Endothelial cell of umbilical vein (primary cell): ENCODE measurements around the gene NRDC.
"Not testable (repeated sequence)": the region's sequence is repeated elsewhere in the genome, so short reads cannot be mapped to it uniquely, and the experiment has no call there.

Experiments used
- CTCF ChIP-seq, 2 donors: IDR thresholded peaks; 1 replicate in 1 of 2; 2 replicates in 1 of 2; pipeline ENCODE4 v1.5.1; 2011; ENCODE audit warnings: low read length in 2 of 2, mild to moderate bottlenecking in 2 of 2, moderate library complexity in 2 of 2, control low read depth in 1 of 2, inconsistent platforms in 1 of 2, low read depth in 1 of 2; ENCODE audit not compliant: insufficient read depth in 1 of 2; ENCODE audit errors: extremely low read depth in 1 of 2
- EZH2 ChIP-seq: IDR thresholded peaks from 2 replicates; pipeline ENCODE4 v1.6.1; 2012; ENCODE audit warnings: borderline replicate concordance, low read depth, mild to moderate bottlenecking, moderate library complexity, low read length, inconsistent platforms; ENCODE audit not compliant: severe bottlenecking
- FOS ChIP-seq: IDR thresholded peaks from 2 replicates; pipeline ENCODE4 v1.6.1; 2011; ENCODE audit warnings: mild to moderate bottlenecking, low read length, moderate library complexity, borderline replicate concordance; ENCODE audit not compliant: insufficient read depth
- JUN ChIP-seq: IDR thresholded peaks from 2 replicates; pipeline ENCODE4 v1.6.1; 2011; ENCODE audit warnings: borderline replicate concordance, low read depth; ENCODE audit not compliant: insufficient read length, insufficient read depth
- MAX ChIP-seq: IDR thresholded peaks from 2 replicates; pipeline ENCODE4 v1.6.1; 2011; ENCODE audit not compliant: insufficient read depth, insufficient read length
- MYC ChIP-seq: IDR thresholded peaks from one replicate; pipeline ENCODE4 v1.6.1; 2011; ENCODE audit warnings: mild to moderate bottlenecking, low read depth, low read length
- POLR2A ChIP-seq: IDR thresholded peaks from 2 replicates; pipeline ENCODE4 v1.6.1; 2012; ENCODE audit warnings: low read depth, mild to moderate bottlenecking, control low read depth, low read length
- POLR2AphosphoS5 ChIP-seq: IDR thresholded peaks from 2 replicates; pipeline ENCODE4 v1.6.1; 2012; ENCODE audit warnings: low read depth, mild to moderate bottlenecking, control low read depth, low read length, moderate library complexity; ENCODE audit not compliant: insufficient read depth

- not testable (repeated sequence) for TF ChIP-seq POLR2AphosphoS5; POLR2A; EZH2; CTCF (IDR thresholded peaks at IDR 0.05; ENCODE audit: extremely low read depth in 1 of 2, insufficient read depth in 1 of 2, low read depth in 1 of 2, low read length in 2 of 2); FOS; MYC; JUN; MAX
These were observed 5.3 kb downstream of the NRDC start for GRCh38 chr1:51873270-51873669.
